HG02852 (cell line): Measurements from ENCODE around the gene ERG28.
A peak's percentile ranks its signal among the peaks of the same experiment; 100 is the strongest.
"Not testable (repeated sequence)": the region's sequence is repeated elsewhere in the genome, so short reads cannot be mapped to it uniquely, and the experiment has no call there.

Experiments
- ATAC-seq: cut with Tn5 transposase; IDR thresholded peaks from one replicate; pipeline ENCODE4 v1.9.1; 2021; ENCODE audit warnings: mild to moderate bottlenecking, moderate library complexity; ENCODE audit not compliant: unreplicated experiment

ERG28 gene

GRCh38 chr14:75660630-75661498, at the start of gene ERG28, which contains the start of gene TTLL5:
Gene ERG28 (minus strand): TSS chr14:75660876. CDS start chr14:75657502, 3,374 bp downstream.
Gene TTLL5 (plus strand): TSS chr14:75661246. CDS start chr14:75663150, 1,904 bp downstream.
- ATAC-seq = peak; percentile 97

DNA sequence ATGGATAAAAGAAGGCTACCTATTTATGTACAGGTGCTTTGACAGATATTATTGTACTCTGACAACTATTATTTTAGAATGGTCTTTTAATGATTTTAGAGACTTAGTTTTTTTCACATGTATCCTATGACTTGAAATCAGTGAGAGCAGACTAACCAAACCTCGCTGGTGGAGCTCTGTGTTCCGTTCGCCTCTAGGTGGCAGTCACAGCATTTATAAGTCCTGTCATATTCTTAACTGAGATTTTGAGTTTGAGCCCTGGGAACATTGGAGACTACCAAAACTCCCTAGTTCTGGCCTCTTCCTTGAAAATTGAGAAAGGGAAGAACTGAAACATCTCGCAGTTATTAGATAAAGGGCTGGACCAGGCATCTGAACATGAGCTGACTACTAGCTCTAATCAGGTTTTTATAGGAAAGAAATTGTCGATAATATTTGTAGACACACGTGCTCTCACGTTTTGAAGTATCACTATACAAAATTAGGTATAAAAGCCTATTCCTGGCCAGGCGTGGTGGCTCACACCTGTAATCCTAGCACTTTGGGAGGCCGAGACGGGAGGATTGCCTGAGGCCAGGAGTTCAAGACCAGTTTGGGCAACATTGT, 48.6 kb upstream of the ERG28 start:
- ATAC-seq = no peak

GRCh38 chr14:75705014-75705413, 44.3 kb upstream of the ERG28 start:
- no peak for ATAC-seq

- no peak for ATAC-seq
These were observed 42.8 kb upstream of the ERG28 start for GRCh38 chr14:75703467-75703866.

GRCh38 chr14:75702616-75703261, 42.1 kb upstream of the ERG28 start:
- no peak for ATAC-seq

- no peak for ATAC-seq
These were observed 41.4 kb upstream of the ERG28 start for GRCh38 chr14:75702122-75702521.

DNA sequence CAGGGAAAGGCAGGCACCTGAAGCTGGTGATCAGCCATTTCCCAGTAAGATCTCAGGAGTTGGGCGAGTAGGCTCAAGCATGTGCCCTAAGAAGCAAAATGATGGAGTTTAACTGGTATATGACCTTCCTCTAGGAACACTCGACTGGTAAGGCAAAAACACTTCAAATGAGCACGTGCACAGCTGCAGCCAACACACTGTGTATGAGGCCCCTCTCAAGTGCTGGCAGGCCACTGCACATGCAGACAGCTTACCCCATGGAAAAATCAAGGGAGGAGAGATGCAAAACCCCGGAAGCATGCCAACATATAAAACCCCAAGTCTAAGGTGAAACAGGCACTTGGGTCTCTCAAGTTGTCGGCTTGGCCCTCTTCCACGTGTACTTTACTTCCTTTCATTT, 39.6 kb upstream of the ERG28 start:
- ATAC-seq = no peak

DNA sequence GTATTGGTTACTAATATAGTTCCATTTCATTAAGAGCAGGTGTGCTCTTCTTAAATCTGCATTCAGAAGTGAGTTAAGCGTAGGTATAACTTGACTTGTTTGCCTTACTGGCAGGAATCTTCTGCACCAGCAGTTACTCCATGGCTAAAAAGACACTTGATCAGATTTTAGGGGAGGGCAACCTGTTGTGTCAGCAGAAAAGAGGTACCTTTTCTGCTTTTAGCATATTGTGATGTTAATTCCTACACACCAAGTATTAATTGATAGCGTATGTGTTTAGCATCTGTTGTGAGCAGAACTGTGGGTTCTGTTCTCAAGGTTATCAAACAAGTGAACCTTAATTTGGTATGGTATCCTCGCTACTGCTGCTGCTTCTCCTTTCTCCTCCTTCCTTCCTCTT, 38.7 kb upstream of the ERG28 start:
- ATAC-seq = no peak

GRCh38 chr14:75697918-75698317, 37.2 kb upstream of the ERG28 start:
- no peak for ATAC-seq

GRCh38 chr14:75697386-75697785, 36.7 kb upstream of the ERG28 start:
- ATAC-seq = no peak

DNA sequence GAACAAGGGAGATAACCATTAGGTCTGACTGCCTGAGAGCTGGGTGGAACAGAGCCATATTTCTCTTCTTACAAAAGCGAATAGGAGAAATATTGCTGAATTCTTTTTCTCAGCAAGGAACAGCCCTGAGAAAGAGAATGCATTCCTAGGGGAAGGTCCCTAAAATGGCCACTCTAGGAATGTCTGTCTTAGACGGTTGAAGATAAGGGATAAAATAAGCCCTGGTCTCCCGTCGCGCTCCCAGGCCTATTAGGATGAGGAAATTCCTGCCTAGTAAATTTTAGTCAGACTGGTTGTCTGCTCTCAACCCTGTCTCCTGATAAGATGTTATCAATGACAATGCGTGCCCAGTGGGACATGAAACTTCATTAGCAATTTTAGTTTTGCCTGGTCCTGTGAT, 34.3 kb upstream of the ERG28 start:
- not testable (repeated sequence) for ATAC-seq

- no peak for ATAC-seq
These were observed 29.3 kb upstream of the ERG28 start for GRCh38 chr14:75690010-75690409.

GRCh38 chr14:75689012-75689411, 28.3 kb upstream of the ERG28 start:
- no peak for ATAC-seq

DNA sequence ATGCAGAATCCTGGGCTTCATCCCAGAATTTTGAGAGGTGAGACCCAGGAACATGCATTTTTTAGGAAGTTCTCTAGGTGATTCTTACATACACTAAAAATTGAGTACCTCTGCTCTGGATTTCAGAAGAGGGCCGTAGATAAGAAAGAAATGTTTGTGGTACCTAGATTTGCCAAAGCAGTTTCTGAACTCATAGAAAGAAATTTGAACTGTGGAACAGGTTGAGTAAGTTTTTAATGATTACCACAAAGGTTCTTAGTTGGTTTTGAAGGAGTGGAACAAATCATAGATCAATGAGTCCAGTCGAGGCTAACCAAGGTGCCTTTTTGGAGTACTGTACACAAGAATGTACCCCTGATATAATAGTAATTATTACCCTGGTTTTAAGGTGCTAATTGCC, 25.2 kb upstream of the ERG28 start:
- no peak for ATAC-seq

DNA sequence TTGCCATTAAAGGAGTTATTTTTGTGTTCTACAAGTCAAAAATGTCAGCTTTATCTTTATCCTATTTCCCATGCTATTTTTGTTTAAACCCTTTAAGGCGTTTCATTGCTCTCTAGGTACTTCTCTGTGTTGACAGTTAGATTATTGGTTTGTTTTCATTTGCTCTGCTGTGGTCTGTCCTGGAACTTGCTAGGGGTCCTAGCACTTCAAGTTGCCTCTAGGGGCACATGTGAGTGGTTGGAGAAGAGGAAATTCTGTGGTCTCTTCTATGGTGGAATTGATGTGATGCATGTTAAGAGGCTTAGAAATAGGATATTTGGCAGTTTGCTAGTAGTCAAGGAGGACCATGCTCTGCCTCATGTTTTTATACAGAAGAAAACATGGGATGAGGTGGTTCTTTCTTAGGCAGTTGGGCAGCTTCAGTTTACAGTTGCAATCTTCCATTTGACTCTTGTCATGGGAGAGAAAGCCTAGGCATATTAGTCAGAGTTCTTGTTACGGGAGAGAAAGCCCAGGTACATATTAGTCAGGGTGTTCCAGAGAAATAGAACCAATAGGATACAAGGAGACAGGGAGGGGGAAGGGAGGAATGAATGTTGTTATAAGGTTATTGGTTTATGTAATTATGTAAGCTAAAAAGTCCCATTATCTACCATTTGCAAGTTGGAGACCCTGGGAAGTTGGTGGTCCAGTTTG, 14.7 kb upstream of the ERG28 start:
- ATAC-seq = no peak

DNA sequence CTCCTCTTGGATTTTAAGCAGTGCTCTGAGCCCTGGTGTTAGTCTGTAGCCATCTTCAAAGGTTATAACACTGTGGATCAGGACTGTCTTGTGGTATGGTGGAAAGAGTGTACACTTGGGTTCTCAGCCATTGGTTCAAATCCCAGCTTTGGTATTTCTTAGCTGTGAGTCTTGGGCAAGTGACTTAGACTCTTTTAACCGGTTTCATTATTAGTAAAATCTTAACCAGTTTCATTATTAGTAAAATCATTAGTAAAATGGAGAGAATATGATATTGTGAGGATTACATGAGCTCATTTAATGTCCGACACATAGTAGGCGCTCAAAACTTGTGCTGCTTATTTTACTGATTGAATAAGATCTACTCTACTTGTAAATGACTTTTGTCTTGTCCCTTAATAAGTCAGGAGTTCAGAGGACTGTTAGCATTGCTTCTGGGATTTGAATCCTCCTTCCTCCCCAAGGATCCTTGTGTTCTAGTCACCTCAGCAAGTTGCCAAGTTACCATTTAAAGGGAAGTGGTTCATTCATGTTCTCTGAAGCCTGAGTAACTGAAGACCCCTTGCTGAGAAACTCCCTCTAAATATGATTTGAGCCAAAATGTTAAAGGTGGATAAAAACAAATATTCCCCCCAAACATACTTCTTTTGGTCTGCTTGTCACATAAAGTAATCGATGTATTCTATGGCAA, 12.8 kb upstream of the ERG28 start:
- ATAC-seq = no peak

GRCh38 chr14:75672605-75673192, 12.0 kb upstream of the ERG28 start:
- no peak for ATAC-seq

GRCh38 chr14:75667099-75667765, 6.6 kb upstream of the ERG28 start:
- no peak for ATAC-seq

DNA sequence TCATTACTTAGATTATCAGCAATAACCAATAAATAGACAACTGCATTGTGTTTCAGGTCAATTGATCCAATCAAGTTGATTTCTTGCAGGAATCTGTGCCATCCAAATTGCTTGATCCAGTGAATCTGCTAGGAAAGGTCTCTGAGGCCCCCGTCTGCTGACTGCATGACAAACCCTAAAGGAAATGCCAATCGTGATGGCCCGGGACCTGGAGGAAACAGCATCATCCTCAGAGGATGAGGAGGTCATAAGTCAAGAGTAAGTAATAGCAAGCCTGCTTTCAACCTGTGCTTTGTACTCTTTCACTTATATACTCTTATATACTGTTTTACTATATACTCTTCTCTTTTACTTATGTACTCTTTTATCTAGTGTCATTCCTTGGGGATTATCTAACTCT, 2.3 kb upstream of the ERG28 start:
- no peak for ATAC-seq

DNA sequence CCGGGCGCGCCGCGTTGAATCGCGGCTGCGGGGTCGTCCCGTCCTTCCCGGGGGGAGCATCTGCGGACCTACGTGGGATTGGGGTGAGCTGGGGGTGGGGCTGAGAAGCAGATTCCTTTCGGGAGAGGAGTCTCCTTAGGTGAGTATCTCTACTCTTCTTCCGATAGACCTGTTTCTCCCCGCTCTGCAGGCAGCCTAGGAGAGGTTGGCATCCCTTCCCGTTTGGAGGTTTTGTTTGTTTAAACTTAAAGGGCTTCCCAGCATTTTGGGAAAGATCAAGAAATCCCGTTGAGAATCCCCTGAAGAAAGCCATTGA, 781 bp upstream of the ERG28 start:
- no peak for ATAC-seq
